Common myeloid progenitor, CD34-positive (primary cell): ENCODE data around the gene LPAR2.
"Not testable (repeated sequence)": the region's sequence is repeated elsewhere in the genome, so short reads cannot be mapped to it uniquely, and the experiment has no call there.

ENCODE experiments used
- CTCF ChIA-PET: fragments of 350-600 bp; sonication (Branson Sonifier 250); formaldehyde crosslinking; loops from one replicate; lab custom pipeline; 2021; ENCODE audit warnings: antibody characterized with exemption; lab: Charles Lee
- POLR2A ChIA-PET: fragments of 350-600 bp; sonication (Branson Sonifier 250); formaldehyde crosslinking; loops from one replicate; lab custom pipeline; 2021; ENCODE audit warnings: antibody characterized with exemption; lab: Charles Lee
- DNase-seq, 3 donors: peaks; one replicate each; pipeline versions ENCODE4 v3.0.0 to v3.0.0-alpha.2; 2013
- H3K27ac ChIP-seq, 2 experiments: 1 replicate in 1 of 2; 2 replicates in 1 of 2; pipeline ENCODE4 v1.7.0; 2013; ENCODE audit warnings: inconsistent platforms in 2 of 2, low read length in 2 of 2, mild to moderate bottlenecking in 2 of 2, low read depth in 1 of 2, moderate library complexity in 1 of 2; ENCODE audit not compliant: severe bottlenecking in 2 of 2, insufficient read depth in 1 of 2, poor library complexity in 1 of 2
- H3K27me3 ChIP-seq, 5 experiments: replicated peaks in 2 of 5; 1 replicate in 3 of 5; 2 replicates in 2 of 5; pipeline versions ENCODE4 v1.6.1 to v1.7.0; 2013; ENCODE audit warnings: low read length in 4 of 5, mild to moderate bottlenecking in 2 of 5, moderate library complexity in 2 of 5, inconsistent platforms in 1 of 5; ENCODE audit not compliant: insufficient read depth in 5 of 5, control insufficient read depth in 4 of 5
- H3K36me3 ChIP-seq, 4 experiments: 1 replicate in 2 of 4; 2 replicates in 2 of 4; pipeline versions ENCODE4 v1.6.1 to v1.7.0; 2013; ENCODE audit warnings: low read length in 3 of 4, control low read depth in 1 of 4, mild to moderate bottlenecking in 1 of 4; ENCODE audit not compliant: control insufficient read depth in 4 of 4, insufficient read depth in 4 of 4
- H3K4me1 ChIP-seq, 4 experiments: 1 replicate in 3 of 4; 2 replicates in 1 of 4; pipeline versions ENCODE4 v1.6.1 to v1.7.1; 2013; ENCODE audit warnings: low read length in 3 of 4, mild to moderate bottlenecking in 3 of 4, control low read depth in 1 of 4, inconsistent platforms in 1 of 4, moderate library complexity in 1 of 4; ENCODE audit not compliant: control insufficient read depth in 4 of 4, insufficient read depth in 4 of 4; ENCODE audit errors: control extremely low read depth in 1 of 4
- H3K4me3 ChIP-seq, 7 experiments: 1 replicate in 4 of 7; 2 replicates in 3 of 7; pipeline versions ENCODE4 v1.5.1 to v1.7.0; 2013; ENCODE audit warnings: mild to moderate bottlenecking in 7 of 7, low read length in 6 of 7, moderate library complexity in 6 of 7, inconsistent platforms in 2 of 7, low read depth in 2 of 7, control low read depth in 1 of 7; ENCODE audit not compliant: insufficient read depth in 4 of 7, control insufficient read depth in 1 of 7; ENCODE audit errors: extremely low read depth in 1 of 7
- H3K9me3 ChIP-seq, 5 experiments: 1 replicate in 4 of 5; 2 replicates in 1 of 5; pipeline versions ENCODE4 v1.6.1 to v1.7.1; 2013; ENCODE audit warnings: low read length in 4 of 5, mild to moderate bottlenecking in 2 of 5, inconsistent platforms in 1 of 5, low read depth in 1 of 5, moderate library complexity in 1 of 5; ENCODE audit not compliant: control insufficient read depth in 4 of 5, insufficient read depth in 2 of 5; ENCODE audit errors: control extremely low read depth in 1 of 5
- WGBS: methylation state at CpG from one replicate; pipeline ENCODE4 v1.1.5; 2013; ENCODE audit not compliant: insufficient coverage; 5-methylcytosine and 5-hydroxymethylcytosine counted together

LPAR2 gene

DNA sequence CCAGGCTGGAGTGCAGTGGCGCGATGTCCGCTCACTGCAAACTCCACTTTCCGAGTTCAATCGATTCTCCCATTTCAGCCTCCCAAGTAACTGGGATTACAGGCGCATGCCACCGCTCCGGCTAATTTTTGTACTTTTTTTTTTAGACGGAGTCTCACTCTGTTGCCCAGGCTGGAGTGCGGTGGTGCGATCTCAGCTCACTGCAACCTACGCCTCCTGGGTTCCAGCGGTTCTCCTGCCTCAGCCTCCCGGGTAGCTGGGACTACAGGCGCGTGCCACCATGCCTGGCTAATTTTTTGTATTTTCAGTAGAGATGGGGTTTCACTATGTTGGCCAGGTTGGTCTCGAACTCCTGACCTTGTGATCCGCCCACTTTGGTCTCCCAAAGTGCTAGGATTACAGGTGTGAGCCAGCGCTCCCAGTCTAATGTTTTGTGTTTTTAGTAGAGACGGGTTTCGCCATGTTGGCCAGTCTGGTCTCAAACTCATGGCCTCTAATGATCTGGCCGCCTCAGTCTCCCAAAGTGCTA lies 37.5 kb upstream of the LPAR2 start:
- H3K4me3 ChIP-seq, DNase-seq, H3K36me3 ChIP-seq, H3K27ac ChIP-seq, H3K27me3 ChIP-seq, CTCF ChIA-PET, H3K9me3 ChIP-seq, POLR2A ChIA-PET: not testable (repeated sequence)
- H3K4me1 ChIP-seq: peaks cover 6 to 47% (median 39%) of the 10 kb centered on the region in 4 experiments
- WGBS: 91% methylated on average over 16 of the region's 22 CpGs

DNA sequence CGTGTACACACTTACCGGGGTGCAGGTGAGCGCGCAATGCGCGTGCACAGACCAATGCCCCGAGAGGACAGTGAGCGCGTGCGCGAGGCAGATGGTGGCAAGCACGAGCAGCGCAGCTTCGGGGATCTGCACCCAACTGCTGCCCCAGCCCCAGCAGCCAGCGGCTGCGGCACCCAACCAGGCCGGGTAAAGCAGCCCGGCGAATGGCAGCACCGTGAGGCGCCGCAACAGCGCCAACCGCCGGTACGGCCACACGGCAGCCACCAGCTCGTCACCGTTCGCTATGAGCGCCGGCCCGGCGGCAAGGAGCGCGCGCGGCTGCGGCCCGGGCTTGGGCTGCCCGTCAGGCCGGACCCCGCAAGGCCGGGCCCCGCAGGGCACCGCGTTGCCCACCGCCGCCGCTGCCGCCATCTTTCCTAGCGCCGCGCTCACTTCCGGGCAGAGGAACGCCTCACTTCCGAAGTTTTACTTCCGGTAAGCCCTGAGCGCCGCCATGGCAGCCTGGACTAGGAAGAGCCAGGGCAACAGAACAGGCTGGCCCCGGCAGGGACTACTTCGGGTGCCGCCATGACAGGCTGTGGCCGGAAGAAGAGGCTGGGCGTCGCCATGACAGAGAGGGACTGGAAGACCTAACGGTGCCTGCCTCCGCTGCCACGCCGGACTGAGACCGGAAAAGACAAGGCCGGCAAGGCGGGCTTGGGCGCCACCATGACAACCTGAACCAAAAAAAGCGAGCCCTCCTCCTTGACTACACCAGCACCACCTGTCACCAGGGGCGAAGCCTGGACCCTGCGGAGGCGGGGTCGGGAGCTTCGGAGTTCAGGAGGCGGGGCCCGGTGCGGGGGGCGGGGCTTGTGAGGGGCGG lies 35.5 kb upstream of the LPAR2 start, which contains the start of gene ATP13A1:
Gene ATP13A1 (minus strand): TSS at position 421 of the 865 bp plus-strand sequence. CDS start 10 bp downstream, at position 411.
- CTCF ChIA-PET: interaction anchor here (1.4 to 2.7 kb wide), 3 partner anchors 12 to 131 kb away, joined by 5 to 20 read pairs (median 10); partner anchors contain the start of gene GMIP
- Histone ChIP-seq H3K9me3 (no peaks in the 10 kb centered on the region), H3K36me3 (peaks cover 0 to 19% (median 14%) of the 10 kb centered on the region in 4 experiments), H3K27ac (peak within 1 kb of the TSS; percentile 90 to 94), H3K4me3 (peak within 1 kb of the TSS; percentile 83 to 94 (median 92)), H3K27me3 (no peaks in the 10 kb centered on the region), H3K4me1 (peaks cover 6 to 36% (median 28%) of the 10 kb centered on the region in 4 experiments)
- DNase-seq: peak; percentile 97 to 99 (median 99)
- whole genome bisulfite sequencing: under 1% methylated on average over 58 of the region's 85 CpGs
- POLR2A ChIA-PET: interaction anchor here (0.7 to 2.1 kb wide), 2 partner anchors 20 to 203 kb away, joined by 4 read pairs; partner anchors contain the start of genes GMIP and ZNF253

DNA sequence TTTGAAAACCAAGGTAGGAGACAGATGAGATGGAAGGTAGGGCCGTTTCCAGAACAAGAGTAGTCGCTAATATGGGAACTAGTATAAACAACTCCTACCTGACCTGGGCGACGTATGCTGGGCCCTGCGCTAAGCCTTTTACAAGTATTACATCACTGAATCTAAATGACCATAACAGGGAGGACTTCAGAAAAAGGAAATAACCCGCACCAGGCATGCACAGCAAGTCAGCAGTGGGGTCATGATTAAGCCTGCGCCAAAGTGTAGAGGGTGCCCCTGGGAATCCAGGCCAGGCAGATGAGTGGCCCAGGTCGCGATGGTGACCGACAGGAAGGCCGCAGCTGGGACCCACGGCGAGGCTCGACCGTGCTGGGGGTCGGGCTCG lies 34.8 kb upstream of the LPAR2 start:
- peak overlapping the region; percentile 83 to 94 (median 92) for H3K4me3 ChIP-seq
- DNase-seq: no peak
- peaks cover 6 to 31% (median 25%) of the 10 kb centered on the region in 4 experiments for H3K4me1 ChIP-seq
- H3K27ac ChIP-seq: peak overlapping the region; percentile 90 to 94
- 0% methylated on average over 12 of the region's 17 CpGs for WGBS
- H3K36me3 ChIP-seq: peaks cover 6 to 24% (median 20%) of the 10 kb centered on the region in 4 experiments
- ChIA-PET CTCF (interaction anchor here (1.4 to 2.7 kb wide), 3 partner anchors 12 to 130 kb away, joined by 5 to 20 read pairs (median 10); partner anchors contain the start of gene GMIP), POLR2A (interaction anchor here (2.1 kb wide), 1 partner anchor 19 kb away, joined by 4 read pairs; the partner anchor contains the start of gene GMIP)
- no peaks in the 10 kb centered on the region for H3K27me3 ChIP-seq
- H3K9me3 ChIP-seq: no peaks in the 10 kb centered on the region

DNA sequence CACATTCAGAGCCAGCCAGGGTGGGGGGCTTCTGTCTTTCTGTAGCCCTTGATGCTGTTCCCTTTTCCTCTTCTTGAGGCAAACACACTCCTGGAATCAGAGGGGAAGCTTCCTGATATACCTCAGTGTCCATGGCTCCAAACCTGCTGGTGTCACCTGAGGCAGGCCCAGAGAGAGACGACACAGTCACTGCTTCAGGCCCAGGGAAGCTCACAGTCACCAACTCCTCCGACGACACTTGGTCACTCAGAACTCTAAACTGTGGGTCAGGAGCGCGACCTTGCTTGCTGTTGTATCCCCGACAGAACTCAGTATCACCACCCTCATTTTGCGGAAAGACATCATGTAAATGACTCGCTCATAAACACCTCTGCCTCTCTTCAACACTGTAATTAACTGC lies 34.3 kb upstream of the LPAR2 start:
- no peak for DNase-seq
- ChIA-PET CTCF (interaction anchor here (1.0 to 2.7 kb wide), 4 partner anchors 11 to 130 kb away, joined by 3 to 20 read pairs (median 8); partner anchors contain the start of gene GMIP), POLR2A (interaction anchor here (2.1 kb wide), 1 partner anchor 19 kb away, joined by 4 read pairs; the partner anchor contains the start of gene GMIP)
- no peaks in the 10 kb centered on the region for H3K27me3 ChIP-seq
- peak overlapping the region in 1 of 2 experiments; percentile 94 for H3K27ac ChIP-seq
- H3K4me3 ChIP-seq: peak overlapping the region in 6 of 7 experiments; percentile 83 to 94 (median 92)
- no peaks in the 10 kb centered on the region for H3K9me3 ChIP-seq
- peaks cover 8 to 28% (median 24%) of the 10 kb centered on the region in 4 experiments for H3K36me3 ChIP-seq
- WGBS: 93% methylated on average over 8 of the region's 8 CpGs
- H3K4me1 ChIP-seq: peaks cover 6 to 26% (median 21%) of the 10 kb centered on the region in 4 experiments

DNA sequence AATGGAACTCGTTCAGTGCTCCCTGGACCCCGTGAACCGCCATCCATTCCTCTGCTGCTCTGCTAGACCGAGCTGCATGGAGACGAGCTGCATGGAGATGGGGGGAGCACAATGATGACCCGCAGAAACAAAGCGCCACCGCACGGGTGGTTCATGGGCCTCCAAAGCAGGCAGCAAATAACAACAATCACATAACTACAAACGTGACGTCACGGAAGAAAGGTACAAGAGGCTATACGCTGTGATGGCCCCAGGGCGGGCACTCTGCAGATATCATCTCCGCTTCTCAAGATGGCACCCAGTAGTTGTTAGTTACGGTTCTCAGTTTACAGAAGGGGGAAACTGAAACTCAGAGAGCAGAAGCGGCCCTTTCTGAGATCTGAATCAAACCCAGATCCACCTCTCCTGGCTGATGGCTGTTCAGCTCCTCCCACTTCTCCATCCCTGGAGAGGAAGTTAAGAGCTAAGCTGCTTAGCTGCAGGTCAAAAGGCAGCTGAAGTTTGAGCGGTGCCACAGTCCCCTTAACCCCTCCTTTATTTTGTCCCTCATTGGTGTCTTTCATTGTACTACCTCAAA lies 33.7 kb upstream of the LPAR2 start:
- Histone ChIP-seq H3K27ac (peak overlapping the region in 1 of 2 experiments; percentile 94), H3K9me3 (no peaks in the 10 kb centered on the region), H3K4me1 (peaks cover 6 to 26% (median 18%) of the 10 kb centered on the region in 4 experiments), H3K27me3 (no peaks in the 10 kb centered on the region), H3K4me3 (peak overlapping the region in 4 of 7 experiments; percentile 17 to 93 (median 64)), H3K36me3 (peaks cover 11 to 34% (median 30%) of the 10 kb centered on the region in 4 experiments)
- ChIA-PET POLR2A (interaction anchor here (2.1 kb wide), 1 partner anchor 18 kb away, joined by 4 read pairs; the partner anchor contains the start of gene GMIP), CTCF (interaction anchor here (1.0 to 2.7 kb wide), 4 partner anchors 11 to 129 kb away, joined by 3 to 20 read pairs (median 8); partner anchors contain the start of gene GMIP)
- WGBS: 93% methylated on average over 13 of the region's 18 CpGs
- peak in 2 of 3 donors; percentile 58 to 62 for DNase-seq

DNA sequence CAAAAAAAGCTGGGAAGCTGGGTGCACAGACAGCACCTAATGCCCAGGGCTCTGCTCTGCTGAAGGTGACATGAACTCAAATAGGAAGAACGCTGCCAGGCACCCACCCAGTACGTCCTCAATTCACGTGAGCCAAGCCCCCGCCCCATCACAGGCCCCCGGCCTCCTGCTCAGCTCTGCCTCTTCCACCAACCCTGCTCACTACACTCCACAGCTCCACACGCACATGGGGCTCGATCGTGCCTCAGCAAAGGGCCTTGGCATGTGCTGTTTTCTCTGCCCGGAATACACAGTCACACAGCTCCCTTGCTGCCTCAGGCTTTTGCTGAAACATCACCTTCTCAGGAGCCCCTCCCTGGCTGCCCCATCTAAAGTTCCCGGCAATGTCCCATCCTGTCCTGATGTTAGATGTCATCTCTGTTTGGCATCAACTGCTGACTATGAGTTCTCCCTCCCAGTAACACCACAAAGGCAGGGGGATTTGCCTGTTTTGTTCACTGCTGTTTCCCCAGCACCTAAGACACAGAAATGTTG lies 33.2 kb upstream of the LPAR2 start:
- Histone ChIP-seq H3K4me1 (peaks cover 6 to 26% (median 18%) of the 10 kb centered on the region in 4 experiments), H3K27ac (no peak overlapping the region), H3K9me3 (no peaks in the 10 kb centered on the region), H3K36me3 (peaks cover 14 to 38% (median 36%) of the 10 kb centered on the region in 4 experiments), H3K27me3 (no peaks in the 10 kb centered on the region), H3K4me3 (peak overlapping the region in 1 of 7 experiments; percentile 42)
- POLR2A ChIA-PET: interaction anchor here (1.3 kb wide), 1 partner anchor 9 kb away, joined by 3 read pairs; no protein-coding TSS in a partner anchor
- 94% methylated on average over 6 of the region's 10 CpGs for WGBS
- CTCF ChIA-PET: interaction anchor here (0.9 to 2.7 kb wide), 4 partner anchors 10 to 32 kb away, joined by 3 to 20 read pairs (median 6); partner anchors contain the start of gene GMIP
- DNase-seq: no peak
